HG03196 (cell line): ENCODE measurements around the gene USP12.
A peak's percentile ranks its signal among the peaks of the same experiment; 100 is the strongest.
"Not testable (repeated sequence)": the region's sequence is repeated elsewhere in the genome, so short reads cannot be mapped to it uniquely, and the experiment has no call there.

Experiments used
- ATAC-seq: cut with Tn5 transposase; IDR thresholded peaks from one replicate; pipeline ENCODE4 v1.9.1; 2021; ENCODE audit not compliant: unreplicated experiment

The USP12 gene

GRCh38 chr13:27151798-27152599, 19.6 kb downstream of the USP12 start:
- peak; percentile 35 for ATAC-seq

DNA sequence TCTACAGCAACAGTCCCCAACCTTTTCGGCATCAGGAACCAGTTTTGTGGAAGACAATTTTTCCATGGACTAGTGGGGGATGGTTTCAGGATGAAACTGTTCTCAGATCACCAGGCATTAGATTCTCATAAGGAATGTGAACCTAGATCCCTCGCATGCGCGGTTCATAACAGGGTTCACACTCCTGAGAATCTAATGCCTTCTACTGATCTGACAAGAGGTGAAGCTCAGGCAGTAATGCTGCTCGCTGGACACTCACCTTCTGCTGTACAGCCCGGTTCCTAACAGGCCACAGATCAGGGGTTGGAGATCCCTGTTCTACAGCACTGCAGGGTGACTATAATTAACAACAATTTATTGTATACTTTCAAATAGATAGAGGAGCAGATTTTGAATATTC, 21.9 kb downstream of the USP12 start:
- no peak for ATAC-seq

GRCh38 chr13:27148900-27149299, 22.7 kb downstream of the USP12 start:
- ATAC-seq = no peak

GRCh38 chr13:27147530-27148170, 24.0 kb downstream of the USP12 start:
- peak; percentile 62 for ATAC-seq

GRCh38 chr13:27141746-27142145, 29.9 kb downstream of the USP12 start:
- no peak for ATAC-seq

DNA sequence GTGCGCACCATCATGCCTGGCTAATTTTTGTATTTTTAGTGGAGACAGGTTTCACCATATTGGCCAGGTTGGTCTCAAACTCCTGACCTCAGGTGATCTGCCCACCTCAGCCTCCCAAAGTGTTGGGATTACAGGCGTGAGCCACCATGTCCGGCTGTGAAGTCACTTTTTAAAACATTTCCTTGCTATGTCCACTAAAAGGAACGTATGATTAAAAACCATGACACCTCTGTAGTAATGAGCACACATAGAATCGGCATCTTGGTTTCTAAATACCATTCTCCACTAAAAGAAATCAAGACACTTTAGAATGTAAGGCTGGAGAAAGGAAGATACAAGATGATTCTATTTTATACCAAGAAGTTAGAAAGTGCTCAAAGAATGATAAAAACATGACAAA, 30.5 kb downstream of the USP12 start:
- not testable (repeated sequence) for ATAC-seq

DNA sequence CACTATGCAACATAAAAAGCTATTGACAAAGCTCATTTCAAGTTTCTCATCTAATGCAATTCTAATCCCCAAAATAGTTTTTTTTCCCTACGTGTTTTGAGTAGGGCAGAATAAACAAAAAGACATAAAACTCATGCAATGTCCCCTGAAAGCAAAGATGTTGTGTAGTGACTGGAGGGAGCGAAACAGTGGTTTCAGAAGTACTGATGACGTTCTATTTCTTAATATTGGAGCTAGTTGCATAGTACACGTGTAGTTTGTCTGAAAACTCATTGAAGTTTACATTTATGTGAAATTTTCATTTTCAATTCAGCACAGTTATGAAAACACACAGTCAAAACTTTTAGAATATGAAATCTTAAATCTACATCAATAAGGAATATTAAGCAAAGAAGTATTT, 31.6 kb downstream of the USP12 start:
- ATAC-seq = no peak

- ATAC-seq = no peak
These were observed 32.0 kb downstream of the USP12 start for GRCh38 chr13:27139565-27139964.

DNA sequence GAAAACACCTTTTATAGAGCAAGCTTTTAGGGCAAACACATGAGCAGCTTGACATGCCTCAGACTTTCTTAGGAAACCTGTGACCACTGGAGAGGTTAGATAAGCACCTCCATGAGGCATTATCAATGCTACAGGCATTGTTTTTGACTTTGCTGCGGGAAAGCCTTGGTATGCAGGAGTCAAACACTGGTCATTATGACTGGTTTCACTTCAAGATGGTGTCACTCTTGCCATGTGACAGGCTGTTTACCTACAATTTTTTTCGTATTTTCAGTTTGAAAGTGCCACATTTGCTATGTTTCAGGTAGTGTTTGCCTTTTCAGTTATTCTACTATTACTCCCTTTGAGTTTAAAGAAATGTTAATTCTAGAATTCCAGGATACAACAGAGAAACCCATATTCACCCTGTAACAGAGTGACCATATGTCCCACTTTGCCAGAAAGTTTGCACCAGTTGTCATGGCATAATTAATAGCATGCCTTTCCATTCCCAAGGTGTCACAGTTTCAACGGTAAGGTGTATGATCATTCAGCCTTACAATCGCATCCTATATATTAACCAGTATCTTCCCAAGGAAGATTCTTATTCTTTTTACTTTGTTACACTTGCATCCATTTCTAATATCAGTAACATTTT, 33.0 kb downstream of the USP12 start:
- ATAC-seq = no peak

DNA sequence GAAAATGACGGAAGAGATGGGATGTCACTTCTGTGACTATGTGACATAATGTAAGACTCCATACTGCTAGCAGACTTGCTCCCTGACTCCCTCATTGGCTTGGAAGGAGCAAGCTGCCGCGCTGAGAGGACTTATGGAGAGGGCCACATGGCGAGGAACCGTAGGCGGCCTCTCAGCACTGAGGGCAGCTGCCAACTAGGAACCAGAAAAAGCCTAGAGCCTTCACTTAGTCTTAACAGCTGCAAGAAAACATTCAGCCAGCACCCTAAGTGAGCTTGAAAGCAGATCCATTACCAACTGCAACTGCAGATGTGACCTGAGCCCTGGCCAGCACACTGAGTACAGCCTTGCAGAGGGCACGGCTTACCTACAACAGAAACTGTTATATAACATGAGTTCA, 33.9 kb downstream of the USP12 start:
- ATAC-seq = no peak

GRCh38 chr13:27135023-27135422, 36.6 kb downstream of the USP12 start:
- no peak for ATAC-seq

- no peak for ATAC-seq
These were observed 37.7 kb downstream of the USP12 start for GRCh38 chr13:27133889-27134288.

GRCh38 chr13:27132538-27132937, 39.1 kb downstream of the USP12 start:
- ATAC-seq = peak; percentile 21

DNA sequence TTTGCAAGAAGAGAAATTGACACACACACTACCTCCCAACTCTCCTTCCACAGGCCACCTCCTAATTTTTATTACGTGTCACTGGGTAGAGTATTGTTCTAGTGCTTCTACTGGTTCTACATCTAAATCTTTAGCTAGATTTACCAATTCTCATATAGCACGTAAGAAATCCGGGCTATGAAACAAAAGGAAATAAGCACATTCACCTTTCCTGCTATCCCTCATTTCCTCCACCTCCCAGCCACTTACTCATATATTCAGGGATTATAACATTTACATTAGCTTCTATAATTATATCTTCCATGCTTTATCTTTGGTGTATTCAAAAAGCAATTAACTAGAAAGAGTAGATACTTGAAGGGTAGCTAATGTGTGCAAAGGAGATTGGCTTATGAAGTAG, 39.7 kb downstream of the USP12 start:
- ATAC-seq = no peak

- ATAC-seq = peak; percentile 91
These were observed 40.5 kb downstream of the USP12 start for GRCh38 chr13:27130979-27131623.

- no peak for ATAC-seq
These were observed 41.2 kb downstream of the USP12 start for GRCh38 chr13:27130223-27130978.

GRCh38 chr13:27128825-27129627, 42.6 kb downstream of the USP12 start:
- no peak for ATAC-seq

GRCh38 chr13:27126859-27127258, 44.8 kb downstream of the USP12 start:
- no peak for ATAC-seq

- ATAC-seq = no peak
These were observed 46.0 kb downstream of the USP12 start for GRCh38 chr13:27125357-27126282.
